H9 (cell line): ENCODE data around the gene PPP1R13B. TPM values are rescaled to one million over a fixed set of nuclear protein-coding genes. Genes with fewer than 3 reads are reported as not detected.

Source experiments
- DNase-seq: peaks from one replicate; pipeline ENCODE4 v3.0.0-alpha.2; 2017
- H2AFZ ChIP-seq: one replicate; pipeline ENCODE4 v1.6.1; 2013; ENCODE audit warnings: mild to moderate bottlenecking, low read length, control low read depth, moderate library complexity
- H2AK5ac ChIP-seq: 2 replicates; pipeline ENCODE4 v1.6.1; 2013; ENCODE audit warnings: low read length, control low read depth, mixed read lengths; ENCODE audit not compliant: insufficient read length
- H2BK120ac ChIP-seq: one replicate; pipeline ENCODE4 v1.6.1; 2013; ENCODE audit warnings: low read depth, mild to moderate bottlenecking, low read length, control low read depth, inconsistent platforms; ENCODE audit not compliant: poor library complexity, severe bottlenecking
- H2BK12ac ChIP-seq: 2 replicates; pipeline ENCODE4 v1.6.1; 2013; ENCODE audit warnings: low read length, control low read depth, mixed read lengths, low read depth; ENCODE audit not compliant: insufficient read length
- H2BK15ac ChIP-seq: 2 replicates; pipeline ENCODE4 v1.6.1; 2013; ENCODE audit warnings: low read depth, low read length, control low read depth
- H2BK20ac ChIP-seq: one replicate; pipeline ENCODE4 v1.6.1; 2013; ENCODE audit warnings: low read depth, mild to moderate bottlenecking, low read length, control low read depth, inconsistent platforms; ENCODE audit not compliant: poor library complexity, severe bottlenecking
- H2BK5ac ChIP-seq: 2 replicates; pipeline ENCODE4 v1.6.1; 2013; ENCODE audit warnings: low read length, control low read depth, mixed read lengths; ENCODE audit not compliant: insufficient read length
- H3K14ac ChIP-seq: 2 replicates; pipeline ENCODE4 v1.6.1; 2013; ENCODE audit warnings: low read length, control low read depth; ENCODE audit not compliant: insufficient read depth
- H3K18ac ChIP-seq: 2 replicates; pipeline ENCODE4 v1.6.1; 2013; ENCODE audit warnings: low read depth, mild to moderate bottlenecking, mixed read lengths, low read length, control low read depth; ENCODE audit not compliant: insufficient read length
- H3K23ac ChIP-seq: 2 replicates; pipeline ENCODE4 v1.6.1; 2013; ENCODE audit warnings: low read length, control low read depth, mixed read lengths, low read depth; ENCODE audit not compliant: insufficient read length
- H3K23me2 ChIP-seq: 2 replicates; pipeline ENCODE4 v1.6.1; 2013; ENCODE audit warnings: low read depth, mild to moderate bottlenecking, mixed read lengths, low read length, control low read depth; ENCODE audit not compliant: insufficient read length, poor library complexity, severe bottlenecking
- H3K27ac ChIP-seq: 2 replicates; pipeline ENCODE4 v1.5.1; 2013; ENCODE audit warnings: low read length, control low read depth, mixed read lengths, low read depth; ENCODE audit not compliant: insufficient read length
- H3K27me3 ChIP-seq: 2 replicates; pipeline ENCODE4 v1.6.1; 2013; ENCODE audit warnings: low read length, control low read depth, inconsistent platforms; ENCODE audit not compliant: insufficient read depth
- H3K4ac ChIP-seq: 2 replicates; pipeline ENCODE4 v1.6.1; 2013; ENCODE audit warnings: low read depth, mild to moderate bottlenecking, control low read depth, inconsistent platforms, low read length, moderate library complexity
- H3K4me1 ChIP-seq: 2 replicates; pipeline ENCODE4 v1.6.1; 2013; ENCODE audit warnings: low read length, control low read depth, inconsistent platforms; ENCODE audit not compliant: insufficient read depth
- H3K4me2 ChIP-seq: 2 replicates; pipeline ENCODE4 v1.6.1; 2013; ENCODE audit warnings: low read length, control low read depth, mixed read lengths; ENCODE audit not compliant: insufficient read length, insufficient read depth
- H3K56ac ChIP-seq: 2 replicates; pipeline ENCODE4 v1.6.1; 2013; ENCODE audit warnings: low read depth, mild to moderate bottlenecking, mixed read lengths, low read length, control low read depth; ENCODE audit not compliant: insufficient read length
- H3K79me1 ChIP-seq: 2 replicates; pipeline ENCODE4 v1.6.1; 2013; ENCODE audit warnings: low read depth, mild to moderate bottlenecking, moderate library complexity, low read length, control low read depth, inconsistent platforms; ENCODE audit not compliant: insufficient read depth, poor library complexity, severe bottlenecking
- H3K79me2 ChIP-seq: 2 replicates; pipeline ENCODE4 v1.6.1; 2013; ENCODE audit warnings: low read length, control low read depth, inconsistent platforms; ENCODE audit not compliant: insufficient read depth
- H3K9ac ChIP-seq: 2 replicates; pipeline ENCODE4 v1.6.1; 2013; ENCODE audit warnings: low read length, control low read depth, mixed read lengths; ENCODE audit not compliant: insufficient read length; ENCODE audit errors: extremely low read depth
- H3K9me3 ChIP-seq: one replicate; pipeline ENCODE4 v1.6.1; 2013; ENCODE audit warnings: low read depth, low read length, inconsistent platforms; ENCODE audit not compliant: control insufficient read depth
- H3T11ph ChIP-seq: one replicate; pipeline ENCODE4 v1.6.1; 2013; ENCODE audit warnings: mild to moderate bottlenecking, low read length, control low read depth, inconsistent platforms
- H4K20me1 ChIP-seq: one replicate; pipeline ENCODE4 v1.6.1; 2013; ENCODE audit not compliant: control insufficient read depth, insufficient read length, insufficient read depth
- H4K5ac ChIP-seq: 2 replicates; pipeline ENCODE4 v1.6.1; 2013; ENCODE audit warnings: low read depth, mild to moderate bottlenecking, mixed read lengths, low read length, control low read depth; ENCODE audit not compliant: insufficient read length
- H4K8ac ChIP-seq: replicated peaks from 2 replicates; pipeline ENCODE4 v1.6.1; 2013; ENCODE audit warnings: low read length, control low read depth, mixed read lengths, low read depth; ENCODE audit not compliant: insufficient read length
- H4K91ac ChIP-seq: 2 replicates; pipeline ENCODE4 v1.6.1; 2013; ENCODE audit warnings: low read depth, mild to moderate bottlenecking, moderate library complexity, mixed read lengths, low read length, control low read depth; ENCODE audit not compliant: insufficient read length
- H3K27ac Mint-ChIP-seq, 3 experiments: 2 replicates in 2 of 3; 3 replicates in 1 of 3; pipeline ENCODE4 v1.8.0; 2020 to 2021; ENCODE audit warnings: mixed read lengths in 3 of 3, mild to moderate bottlenecking in 1 of 3, moderate library complexity in 1 of 3
- H3K27me3 Mint-ChIP-seq: 2 replicates; pipeline ENCODE4 v1.8.0; 2021; ENCODE audit warnings: low read depth, mild to moderate bottlenecking, moderate library complexity, mixed read lengths
- H3K36me3 Mint-ChIP-seq, 3 experiments: 2 replicates in 2 of 3; 3 replicates in 1 of 3; pipeline ENCODE4 v1.8.0; 2020 to 2021; ENCODE audit warnings: low read depth in 3 of 3, mixed read lengths in 3 of 3; ENCODE audit not compliant: insufficient read depth in 1 of 3
- H3K4me1 Mint-ChIP-seq, 2 experiments: 2 replicates each; pipeline ENCODE4 v1.8.0; 2020; ENCODE audit warnings: mixed read lengths in 2 of 2
- H3K4me3 Mint-ChIP-seq, 2 experiments: 2 replicates in 1 of 2; 3 replicates in 1 of 2; pipeline ENCODE4 v1.8.0; 2020 to 2021; ENCODE audit warnings: mild to moderate bottlenecking in 2 of 2, mixed read lengths in 2 of 2, moderate library complexity in 1 of 2
- H3K9me3 Mint-ChIP-seq, 2 experiments: 2 replicates in 1 of 2; 3 replicates in 1 of 2; pipeline ENCODE4 v1.8.0; 2020; ENCODE audit warnings: mild to moderate bottlenecking in 2 of 2, mixed read lengths in 2 of 2, moderate library complexity in 1 of 2
- WGBS: extraction: QIAGEN DNeasy Blood & Tissue Kit; methylation state at CpG from one replicate; pipeline ENCODE4 v1.1.7; 2013; ENCODE audit warnings: missing lambda C conversion rate, low lambda C conversion rate, mixed read lengths; ENCODE audit not compliant: insufficient read length; ENCODE audit errors: extremely low coverage; 5-methylcytosine and 5-hydroxymethylcytosine counted together
- total RNA-seq: library from RNA; stranded (reverse); gene quantifications from 2 replicates; pipeline ENCODE4 v1.2.1, GENCODE V29; 2021
- TF ChIP-seq, protein P1 (sequence below): fragments of 200-600 bp; sonication (generic); conservative IDR thresholded peaks from 3 replicates; pipeline ENCODE4 v1.8.0; 2021; ENCODE audit warnings: antibody characterized with exemption, mild to moderate bottlenecking

PPP1R13B gene
- total RNA-seq, 1 experiment from 2014 or later = 6.0 TPM

DNA sequence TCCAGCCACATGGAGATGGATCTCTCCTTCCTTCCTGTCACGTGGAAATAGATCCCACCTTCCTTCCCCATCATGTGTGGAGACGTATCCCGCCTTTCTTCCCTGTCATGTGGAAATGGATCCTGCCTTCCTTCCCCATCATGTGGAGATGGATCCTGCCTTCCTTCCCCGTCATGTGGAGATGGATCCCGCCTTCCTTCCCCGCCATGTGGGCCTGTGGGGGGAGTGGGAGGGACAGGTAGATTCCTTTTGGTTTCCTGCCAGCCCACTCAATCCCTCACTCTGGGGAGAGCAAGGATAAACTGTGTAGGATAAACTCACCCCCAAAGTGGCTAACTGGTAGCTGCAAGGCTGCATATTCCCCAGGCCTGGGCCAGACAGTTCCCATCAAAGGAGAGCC lies 49.2 kb upstream of the PPP1R13B start:
- Mint-ChIP-seq H3K27me3 (peaks cover 8% of the 10 kb centered on the region), H3K4me3 (no peak overlapping the region), H3K4me1 (peaks cover 0 to 6% of the 10 kb centered on the region in 2 experiments; a peak in 2 of 4 replicates), H3K36me3 (peaks cover 3 to 5% (median 5%) of the 10 kb centered on the region in 3 experiments; a peak in 3 of 7 replicates), H3K27ac (no peak overlapping the region), H3K9me3 (peaks cover 5 to 6% of the 10 kb centered on the region in 2 experiments)
- H4K91ac ChIP-seq = no peak overlapping the region
- H2BK20ac ChIP-seq = no peak overlapping the region
- no peak for DNase-seq
- H3K4me2 ChIP-seq = no peak overlapping the region
- no peaks in the 10 kb centered on the region for H3K79me2 ChIP-seq
- H2BK120ac ChIP-seq = no peak overlapping the region
- no peak overlapping the region for H2AFZ ChIP-seq
- H3K27me3 ChIP-seq = no peaks in the 10 kb centered on the region
- H3K9me3 ChIP-seq = no peaks in the 10 kb centered on the region
- no peak overlapping the region for H3K18ac ChIP-seq
- H3K9ac ChIP-seq = no peak overlapping the region
- no peak overlapping the region for H2AK5ac ChIP-seq
- H3K4ac ChIP-seq = no peak overlapping the region
- H3K56ac ChIP-seq = no peak overlapping the region
- H3K23ac ChIP-seq = no peak overlapping the region
- H3T11ph ChIP-seq = no peak overlapping the region
- no peaks in the 10 kb centered on the region for H3K79me1 ChIP-seq
- no peak overlapping the region for H2BK5ac ChIP-seq
- H3K14ac ChIP-seq = no peak overlapping the region
- TF ChIP-seq, protein P1, sequence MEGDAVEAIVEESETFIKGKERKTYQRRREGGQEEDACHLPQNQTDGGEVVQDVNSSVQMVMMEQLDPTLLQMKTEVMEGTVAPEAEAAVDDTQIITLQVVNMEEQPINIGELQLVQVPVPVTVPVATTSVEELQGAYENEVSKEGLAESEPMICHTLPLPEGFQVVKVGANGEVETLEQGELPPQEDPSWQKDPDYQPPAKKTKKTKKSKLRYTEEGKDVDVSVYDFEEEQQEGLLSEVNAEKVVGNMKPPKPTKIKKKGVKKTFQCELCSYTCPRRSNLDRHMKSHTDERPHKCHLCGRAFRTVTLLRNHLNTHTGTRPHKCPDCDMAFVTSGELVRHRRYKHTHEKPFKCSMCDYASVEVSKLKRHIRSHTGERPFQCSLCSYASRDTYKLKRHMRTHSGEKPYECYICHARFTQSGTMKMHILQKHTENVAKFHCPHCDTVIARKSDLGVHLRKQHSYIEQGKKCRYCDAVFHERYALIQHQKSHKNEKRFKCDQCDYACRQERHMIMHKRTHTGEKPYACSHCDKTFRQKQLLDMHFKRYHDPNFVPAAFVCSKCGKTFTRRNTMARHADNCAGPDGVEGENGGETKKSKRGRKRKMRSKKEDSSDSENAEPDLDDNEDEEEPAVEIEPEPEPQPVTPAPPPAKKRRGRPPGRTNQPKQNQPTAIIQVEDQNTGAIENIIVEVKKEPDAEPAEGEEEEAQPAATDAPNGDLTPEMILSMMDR = no peak
- H4K8ac ChIP-seq = no peak overlapping the region
- no peaks in the 10 kb centered on the region for H3K4me1 ChIP-seq
- H4K5ac ChIP-seq = no peak overlapping the region
- WGBS = no CpG with 5 or more reads among the region's 6 CpGs
- H2BK15ac ChIP-seq = no peak overlapping the region
- H4K20me1 ChIP-seq = peaks cover 2% of the 10 kb centered on the region
- no peak overlapping the region for H2BK12ac ChIP-seq
- H3K27ac ChIP-seq = no peak overlapping the region
- no peaks in the 10 kb centered on the region for H3K23me2 ChIP-seq
